DMS53 (cell line): ENCODE measurements around the gene NELL1.

Experiments
- DNase-seq: peaks from one replicate; lab custom pipeline; 2025; lab: John Stamatoyannopoulos, UW

NELL1 gene

DNA sequence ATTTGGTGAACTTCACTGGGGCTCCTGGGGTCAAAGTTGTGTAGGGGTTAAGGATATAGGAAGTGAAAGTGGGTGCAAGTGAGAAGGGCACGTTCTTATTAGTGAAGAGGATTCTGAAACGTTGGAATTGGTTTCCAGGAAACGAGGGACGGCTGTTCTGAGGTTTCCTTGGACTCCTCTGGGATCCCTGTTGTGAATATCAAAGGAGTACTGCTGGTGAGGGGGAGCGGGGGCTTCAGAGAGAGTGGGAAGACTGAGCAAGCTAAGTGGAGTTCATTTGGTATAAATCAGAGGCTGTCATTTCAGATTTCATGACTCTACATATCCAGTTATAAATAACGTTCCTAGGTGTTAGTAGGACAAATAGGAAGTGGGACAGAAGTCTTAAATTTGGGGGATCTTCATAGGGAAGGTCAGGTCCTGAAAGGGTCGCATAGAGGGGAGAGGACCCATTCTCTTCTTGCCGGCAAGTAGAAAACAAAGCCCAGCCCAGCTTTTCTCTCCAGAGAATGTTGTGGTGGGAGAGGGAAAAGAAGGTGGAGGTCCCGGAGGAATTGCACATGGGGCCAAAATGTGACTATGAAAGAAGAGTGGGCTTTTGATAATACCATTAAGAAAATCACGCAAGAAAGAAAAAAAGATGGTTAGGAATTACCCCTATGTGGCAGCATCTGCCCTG, 1.1 kb upstream of the NELL1 start:
- no peak for DNase-seq

DNA sequence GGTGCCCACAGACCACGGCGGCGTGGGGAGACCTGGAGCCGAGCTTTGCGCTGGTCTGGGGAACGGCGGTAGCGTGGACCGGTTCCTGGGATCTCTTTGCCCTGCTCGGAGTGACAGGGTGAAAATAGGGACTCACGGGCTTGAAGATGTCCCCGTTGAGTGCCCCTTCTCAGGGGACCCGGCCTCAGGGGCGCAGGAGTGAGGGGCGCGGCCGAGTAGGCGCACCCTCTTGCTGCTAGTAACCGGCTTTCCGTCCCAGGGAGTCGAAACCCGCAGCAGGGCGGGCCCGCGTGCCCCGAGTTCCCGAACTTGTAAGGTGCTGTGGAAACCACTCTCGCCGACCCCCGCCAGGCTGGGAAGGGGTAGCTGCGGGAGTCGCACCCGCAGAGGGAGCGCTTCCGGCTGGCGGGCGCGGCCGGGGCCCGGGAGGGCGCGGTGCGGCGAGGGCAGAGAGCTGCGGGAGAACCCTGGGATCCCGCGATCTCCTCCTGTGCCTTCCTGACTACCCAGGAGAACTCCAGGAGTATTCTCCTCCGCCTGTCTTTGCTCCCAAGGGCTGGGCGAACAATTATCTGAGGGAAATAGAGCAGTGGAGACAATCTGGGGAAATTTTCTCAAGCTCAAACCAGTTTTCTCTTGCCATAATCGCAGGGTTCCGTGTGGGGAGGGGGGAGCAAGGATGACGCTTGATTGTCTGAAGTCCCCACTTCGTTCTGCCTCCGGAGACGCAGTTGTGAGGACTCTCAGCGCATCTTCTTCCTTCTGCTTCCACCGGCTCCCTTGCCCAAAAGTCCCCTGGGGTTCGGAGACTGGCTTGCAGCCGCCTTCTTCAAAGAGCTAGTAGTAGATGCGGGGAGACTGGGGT, 666 bp downstream of the NELL1 start:
- peak; percentile 46 for DNase-seq

DNA sequence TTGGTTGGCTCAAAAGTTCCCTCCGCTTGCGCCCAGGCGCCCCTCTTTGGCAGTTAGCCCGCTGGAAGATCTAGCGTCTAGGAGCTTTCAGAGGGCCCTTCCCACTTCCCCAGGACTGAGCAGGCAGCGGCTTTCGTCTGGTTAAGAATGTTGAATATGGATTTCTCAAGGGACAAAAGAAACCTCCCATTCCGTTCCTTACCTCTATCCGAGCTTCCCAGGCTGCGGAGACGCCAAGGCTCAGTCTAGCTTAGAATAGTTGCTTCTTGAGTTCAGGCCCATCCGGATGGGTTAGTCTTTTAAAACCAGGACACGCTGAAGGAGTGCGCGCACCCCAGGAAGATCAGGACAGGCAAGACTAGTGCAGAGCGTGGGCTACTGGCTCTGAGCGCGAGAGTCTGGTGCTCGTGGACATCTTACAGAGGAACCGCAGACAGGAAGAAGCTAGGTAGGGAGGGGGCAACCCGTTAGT, 1.6 kb downstream of the NELL1 start:
- DNase-seq: no peak

DNA sequence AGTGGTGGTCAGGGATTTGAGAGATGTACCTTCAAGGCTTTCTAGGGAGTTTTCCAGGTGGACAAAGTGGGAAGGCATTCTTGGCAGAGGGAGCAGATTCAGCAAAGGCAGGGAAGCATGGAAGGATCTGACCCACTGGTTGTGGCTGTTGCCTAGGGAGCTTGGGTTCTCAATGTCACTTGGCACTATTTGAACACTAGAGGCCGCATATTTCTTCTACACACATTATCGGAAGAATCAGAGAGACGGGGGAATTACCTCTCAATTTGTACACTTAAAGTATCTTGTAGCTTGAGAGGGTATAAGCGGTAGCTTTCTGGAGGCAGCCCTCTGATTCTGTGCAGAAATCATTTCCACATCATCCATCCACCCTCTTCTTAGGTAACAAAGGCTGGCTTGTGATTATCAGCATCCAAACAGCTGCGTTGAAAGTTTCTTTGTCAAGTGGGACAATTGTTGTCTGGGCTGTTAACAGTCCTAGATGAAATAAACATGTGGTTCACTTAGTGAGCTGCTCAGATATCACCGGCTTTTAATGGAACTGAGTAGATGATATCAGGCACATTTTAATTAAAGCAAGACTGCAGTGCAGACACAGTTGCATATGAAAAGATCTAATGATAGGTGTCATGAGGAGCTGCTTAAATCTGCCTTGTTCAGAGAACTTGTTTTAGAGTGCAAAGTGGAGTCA, 2.6 kb downstream of the NELL1 start:
- DNase-seq: peak; percentile 73

DNA sequence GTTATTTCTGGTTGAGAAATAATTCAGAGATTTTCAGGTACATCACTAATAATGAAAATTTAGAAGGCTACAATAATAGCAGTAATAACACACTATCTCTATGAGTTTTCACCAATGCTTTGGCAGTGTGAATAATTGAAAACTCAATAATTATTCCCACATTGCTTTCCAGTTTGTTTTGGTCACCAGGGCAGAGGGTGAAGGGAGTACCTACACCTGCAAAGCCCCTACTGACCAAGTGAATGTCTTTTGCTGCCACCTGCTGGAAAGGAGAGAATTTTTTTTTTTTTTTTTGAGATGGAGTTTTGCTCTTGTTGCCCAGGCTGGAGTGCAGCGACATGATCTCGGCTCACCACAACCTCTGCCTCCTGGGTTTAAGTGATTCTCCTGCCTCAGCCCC, 3.2 kb downstream of the NELL1 start:
- DNase-seq: peak; percentile 75

DNA sequence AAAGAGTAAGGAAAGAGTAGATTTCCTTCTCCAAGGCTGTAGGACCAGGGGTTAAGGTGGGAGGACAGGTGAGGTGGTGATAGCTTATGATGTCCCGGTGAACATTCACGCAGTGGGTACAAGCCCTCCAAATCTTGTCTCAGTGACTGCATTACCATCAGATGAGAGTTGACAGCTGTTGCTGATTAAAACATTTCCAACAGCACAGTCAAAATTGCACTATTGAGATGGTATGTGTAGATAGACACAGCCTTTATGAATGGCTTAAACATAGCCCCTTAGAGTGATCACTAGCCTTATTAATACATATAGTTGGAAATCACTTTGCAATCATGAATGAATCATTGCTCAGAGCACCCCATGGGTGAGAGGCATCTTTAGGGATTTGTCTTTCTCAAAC, 7.3 kb downstream of the NELL1 start:
- DNase-seq: no peak

DNA sequence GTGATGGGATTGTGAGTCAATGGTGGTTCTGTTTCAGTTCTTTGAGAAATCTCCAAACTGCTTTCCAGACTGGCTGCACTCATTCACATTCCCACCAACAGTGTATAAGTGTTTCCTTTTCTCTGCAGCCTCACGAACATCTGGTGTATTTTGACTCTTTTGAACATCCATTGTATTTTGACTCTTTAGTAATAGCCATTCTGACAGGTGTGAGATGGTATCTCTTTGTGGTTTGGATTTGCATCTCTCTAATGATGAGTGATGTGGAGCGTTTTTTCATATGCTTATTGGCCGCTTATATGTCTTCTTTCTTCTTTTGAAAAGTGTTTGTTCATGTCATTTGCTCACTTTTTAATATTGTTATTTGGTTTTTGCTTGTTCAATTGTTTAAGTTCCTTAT, 19.4 kb downstream of the NELL1 start:
- DNase-seq: no peak

DNA sequence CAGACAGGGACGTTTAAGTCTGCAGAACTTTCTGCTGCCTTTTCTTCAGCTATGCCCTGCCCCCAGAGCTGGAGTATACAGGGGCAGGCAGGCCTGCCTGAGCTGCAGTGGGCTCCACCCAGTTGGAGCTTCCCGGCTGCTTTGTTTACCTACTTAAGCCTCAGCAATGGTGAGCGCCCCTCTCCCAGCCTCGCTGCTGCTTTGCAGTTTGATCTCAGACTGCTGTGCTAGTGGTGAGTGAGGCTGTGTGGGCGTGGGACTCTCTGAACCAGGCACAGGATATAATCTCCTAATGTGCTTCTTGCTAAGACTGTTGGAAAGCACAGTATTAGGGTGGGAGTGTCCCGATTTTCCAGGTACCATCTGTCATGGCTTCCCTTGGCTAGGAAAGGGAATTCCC, 38.5 kb downstream of the NELL1 start:
- peak; percentile 62 for DNase-seq

DNA sequence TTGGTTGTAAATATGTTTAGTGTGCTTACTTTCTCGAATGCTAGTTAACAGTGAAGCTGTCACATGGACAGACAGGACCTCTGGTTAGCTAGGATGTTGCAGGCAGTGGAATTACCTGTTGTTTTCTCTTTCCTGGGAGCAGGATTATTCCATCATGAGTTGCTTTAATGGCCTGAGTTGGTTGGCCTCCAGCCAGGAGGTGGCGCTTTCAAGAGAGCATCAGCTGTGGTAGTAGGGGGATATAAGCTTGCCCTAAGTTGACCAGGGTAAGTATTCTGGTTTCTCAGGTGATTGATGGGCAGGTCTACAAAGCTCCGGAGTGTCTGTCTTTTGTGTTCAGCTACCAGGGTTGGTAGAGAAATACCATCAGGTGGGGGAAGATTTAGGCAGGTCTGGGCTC, 43.5 kb downstream of the NELL1 start:
- no peak for DNase-seq

DNA sequence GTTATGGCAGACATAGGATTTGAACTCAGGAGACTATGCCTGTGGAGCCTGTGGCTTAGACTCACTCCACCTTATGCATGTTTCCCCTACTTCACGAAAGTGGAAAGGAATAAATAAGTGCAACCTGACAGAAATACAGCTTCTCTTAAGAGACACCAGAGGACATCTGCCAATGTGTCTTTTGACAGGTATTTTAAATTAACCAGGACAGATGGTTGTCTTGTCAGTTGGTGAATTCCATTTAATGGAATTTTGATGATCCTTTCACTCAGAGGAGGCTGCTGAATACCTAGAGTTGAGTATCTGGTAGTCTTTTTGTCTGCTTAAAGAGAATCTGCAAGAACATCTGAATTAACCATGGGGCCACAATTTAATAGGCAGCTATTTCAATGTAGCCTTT, 46.1 kb downstream of the NELL1 start:
- DNase-seq: no peak

DNA sequence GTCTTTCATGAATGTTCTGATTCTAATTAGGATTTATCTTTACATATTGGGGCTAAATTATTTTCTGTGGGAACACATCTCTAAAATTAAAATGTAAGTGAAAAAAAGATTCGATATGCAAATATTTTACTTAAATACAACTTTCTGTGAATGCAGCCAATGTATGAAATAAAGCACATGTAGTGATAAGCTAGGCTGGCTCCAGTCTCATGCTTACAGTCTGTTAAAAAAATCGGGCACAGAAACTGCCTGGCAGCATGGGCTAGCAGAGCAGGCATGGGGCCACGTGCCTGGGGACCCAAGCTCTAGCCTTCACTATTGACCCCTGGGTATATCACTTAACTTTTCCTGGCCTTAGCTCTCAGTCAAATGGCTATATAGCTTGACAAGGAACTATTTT, 46.5 kb downstream of the NELL1 start:
- DNase-seq: no peak

DNA sequence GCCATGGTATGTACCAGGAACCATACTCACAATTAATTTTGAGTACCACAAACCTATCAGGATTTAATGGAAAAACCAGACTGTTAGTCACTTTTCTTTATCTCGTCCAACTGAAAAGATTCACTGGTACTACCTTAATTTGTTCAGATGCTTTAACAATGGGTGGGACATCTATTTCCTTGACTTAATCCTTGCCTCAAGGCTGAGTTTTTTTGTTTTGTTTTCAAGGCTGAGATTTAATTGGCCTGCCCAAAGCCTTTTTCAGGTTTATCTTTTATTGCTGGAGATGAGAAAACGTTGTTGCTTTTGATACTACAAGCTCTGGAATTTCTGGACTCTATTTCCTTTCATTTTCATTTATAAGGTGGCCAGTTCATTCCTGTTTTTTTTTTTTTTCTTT, 50.4 kb downstream of the NELL1 start:
- DNase-seq: no peak

DNA sequence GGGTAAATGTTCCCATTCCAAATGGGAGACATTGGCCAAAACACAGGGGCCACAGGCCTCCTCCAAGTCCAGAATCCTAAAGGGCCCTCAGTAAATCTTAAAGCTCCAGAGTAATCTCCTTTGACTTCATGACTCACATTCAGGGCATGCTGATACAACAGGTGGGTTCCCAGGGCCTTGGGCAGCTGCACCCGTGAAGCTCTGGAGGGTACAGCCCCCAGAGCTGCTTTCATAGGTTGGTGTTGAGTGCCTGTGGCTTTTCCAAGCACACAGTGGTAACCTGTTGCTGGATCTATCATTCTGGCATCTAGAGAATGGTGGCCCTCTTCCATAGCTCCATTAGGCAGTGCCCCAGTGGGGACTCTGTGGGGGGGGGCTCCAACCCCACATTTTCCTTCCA, 54.0 kb downstream of the NELL1 start:
- no peak for DNase-seq

DNA sequence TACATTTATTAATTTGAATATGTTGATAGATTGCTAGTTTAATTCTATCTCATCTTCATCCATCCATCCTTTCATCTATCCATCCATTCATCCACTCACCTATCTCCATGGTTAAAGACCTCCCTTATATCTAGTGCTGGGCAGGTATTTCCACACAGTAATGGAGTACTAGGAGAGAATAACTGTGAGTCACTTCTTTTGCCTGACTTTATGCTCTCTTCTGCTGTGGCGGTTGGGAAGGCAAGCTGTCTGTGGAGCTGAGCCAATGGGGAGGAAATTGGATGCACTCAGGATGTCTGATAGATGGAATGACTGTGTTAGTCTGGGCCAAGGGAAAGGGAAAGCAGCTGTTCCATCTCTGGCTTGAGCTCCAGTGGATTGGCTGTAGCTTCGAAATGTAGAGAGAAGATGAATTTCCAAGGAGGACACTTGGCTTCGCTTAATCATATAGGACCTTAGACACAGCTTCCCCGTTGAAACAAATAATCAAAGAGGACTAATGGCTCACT, 60.3 kb downstream of the NELL1 start:
- DNase-seq: no peak

DNA sequence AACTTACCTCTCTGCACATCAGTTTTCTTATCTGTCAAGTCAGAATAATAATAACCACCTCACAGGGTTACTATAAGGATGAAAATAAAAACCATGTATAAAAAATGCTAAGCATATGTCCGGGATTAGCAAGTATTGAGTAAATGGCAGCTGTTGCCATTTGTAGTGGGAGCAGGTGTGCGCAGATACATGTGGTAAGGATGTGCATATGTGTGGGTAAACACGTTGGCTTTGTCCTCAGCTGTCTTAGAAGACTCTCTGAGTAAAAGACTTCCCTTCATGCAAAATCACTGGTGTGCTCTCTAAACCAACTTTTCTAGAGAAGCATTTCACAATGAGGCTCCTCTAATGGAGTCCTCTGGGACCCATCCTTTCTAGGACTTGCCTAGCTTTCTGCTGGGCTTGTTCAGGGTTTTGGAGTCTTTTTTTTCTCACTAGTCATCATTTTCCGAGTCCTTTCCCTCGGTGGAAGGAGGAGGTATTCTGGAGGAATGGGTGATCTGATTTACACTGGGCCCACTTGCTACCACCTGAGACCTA, 62.4 kb downstream of the NELL1 start:
- DNase-seq: peak; percentile 4

DNA sequence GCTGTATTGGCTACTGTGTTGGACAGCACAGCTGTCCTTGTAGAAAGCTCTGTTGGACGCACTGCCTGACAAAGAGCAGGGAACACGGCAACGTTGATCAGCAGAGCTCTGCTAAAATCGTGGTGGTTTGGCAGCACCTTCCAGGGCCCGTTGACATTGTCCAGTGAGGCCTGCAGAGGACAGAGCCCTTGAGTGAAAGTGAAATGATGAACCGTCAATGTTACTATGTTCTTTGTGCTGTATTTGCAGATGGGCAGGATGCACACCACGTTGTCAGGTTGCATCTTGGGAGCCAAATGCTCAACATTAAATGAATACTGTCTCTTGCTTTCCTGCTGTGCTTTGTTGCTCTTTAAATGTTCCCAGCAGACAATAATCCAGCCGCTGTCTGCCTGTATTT, 69.7 kb downstream of the NELL1 start:
- no peak for DNase-seq

DNA sequence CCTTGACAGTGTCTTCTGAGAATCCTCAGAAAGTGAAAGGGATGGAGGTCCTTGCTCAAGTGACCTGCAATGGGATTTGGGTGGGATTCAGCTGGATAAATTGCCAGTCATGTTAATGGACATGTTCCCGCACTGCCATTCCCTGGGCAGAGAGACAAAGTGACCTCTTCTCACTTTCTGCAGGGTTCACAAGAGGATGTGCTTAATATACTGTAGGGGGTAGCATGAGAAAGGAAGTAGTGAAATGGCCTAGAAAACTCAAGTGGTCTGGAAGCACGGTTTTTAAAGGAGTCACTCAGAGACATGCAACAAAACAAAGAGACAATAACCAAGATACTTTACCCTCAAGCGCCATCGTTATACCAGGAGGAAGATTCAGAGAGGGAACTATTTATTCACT, 70.2 kb downstream of the NELL1 start:
- DNase-seq: peak; percentile 13

DNA sequence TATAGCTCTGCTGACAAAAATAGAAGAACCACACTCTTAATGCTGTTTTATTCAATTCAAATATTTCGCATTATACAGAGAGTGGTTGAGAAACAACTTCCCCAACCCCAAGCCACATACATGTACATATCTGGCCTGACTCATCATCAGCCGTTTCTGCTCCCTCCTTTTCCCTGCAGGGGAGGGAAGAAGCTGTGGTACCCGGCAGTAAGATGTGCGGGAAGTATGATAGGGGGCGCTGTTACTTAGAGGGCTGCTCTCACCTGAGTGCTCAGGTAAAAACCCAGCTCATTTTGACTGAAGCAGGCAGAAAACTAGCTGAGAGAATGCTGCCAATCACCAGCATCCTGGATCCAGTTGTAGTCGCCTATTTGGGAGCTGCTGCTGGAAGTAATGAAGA, 85.5 kb downstream of the NELL1 start:
- DNase-seq: peak; percentile 88

DNA sequence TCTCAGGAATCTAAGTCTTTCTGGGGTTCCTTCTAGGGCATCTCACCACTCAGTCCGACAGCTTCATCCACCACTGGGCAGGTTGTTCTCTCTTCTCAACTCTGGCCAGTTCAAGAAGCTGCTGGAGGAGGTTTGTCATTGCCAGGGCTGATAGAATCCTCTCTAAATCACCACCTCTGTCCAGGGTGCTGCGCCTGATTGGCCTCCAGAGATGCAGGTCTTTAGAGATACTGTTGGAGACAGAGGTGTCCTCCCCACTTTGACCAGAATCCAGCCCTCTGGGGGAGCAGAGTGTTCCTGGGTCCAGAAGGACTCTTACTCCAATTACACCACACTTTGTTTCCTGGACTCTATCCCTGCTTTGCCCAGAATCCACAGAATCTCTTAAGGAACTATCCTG, 90.2 kb downstream of the NELL1 start:
- DNase-seq: no peak

DNA sequence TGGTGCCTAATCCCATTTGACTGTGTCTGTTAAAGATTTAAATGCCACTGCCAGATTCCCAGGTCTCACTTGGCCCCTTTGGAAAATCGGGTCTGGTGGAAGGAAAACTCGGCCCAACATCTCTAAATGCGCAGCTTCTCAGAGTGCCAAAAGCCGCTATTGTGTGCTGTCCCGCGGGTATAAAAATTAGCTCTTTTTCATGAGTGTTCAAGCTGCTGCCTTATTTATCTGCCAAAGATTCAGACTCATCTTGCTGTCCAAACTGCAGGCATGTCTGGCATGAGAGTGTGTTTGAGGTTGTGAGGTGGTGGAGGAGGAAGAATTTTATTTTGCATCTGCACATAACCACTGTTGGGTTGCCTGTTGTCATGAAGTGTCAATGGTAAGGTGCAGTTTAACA, 91.4 kb downstream of the NELL1 start:
- no peak for DNase-seq

DNA sequence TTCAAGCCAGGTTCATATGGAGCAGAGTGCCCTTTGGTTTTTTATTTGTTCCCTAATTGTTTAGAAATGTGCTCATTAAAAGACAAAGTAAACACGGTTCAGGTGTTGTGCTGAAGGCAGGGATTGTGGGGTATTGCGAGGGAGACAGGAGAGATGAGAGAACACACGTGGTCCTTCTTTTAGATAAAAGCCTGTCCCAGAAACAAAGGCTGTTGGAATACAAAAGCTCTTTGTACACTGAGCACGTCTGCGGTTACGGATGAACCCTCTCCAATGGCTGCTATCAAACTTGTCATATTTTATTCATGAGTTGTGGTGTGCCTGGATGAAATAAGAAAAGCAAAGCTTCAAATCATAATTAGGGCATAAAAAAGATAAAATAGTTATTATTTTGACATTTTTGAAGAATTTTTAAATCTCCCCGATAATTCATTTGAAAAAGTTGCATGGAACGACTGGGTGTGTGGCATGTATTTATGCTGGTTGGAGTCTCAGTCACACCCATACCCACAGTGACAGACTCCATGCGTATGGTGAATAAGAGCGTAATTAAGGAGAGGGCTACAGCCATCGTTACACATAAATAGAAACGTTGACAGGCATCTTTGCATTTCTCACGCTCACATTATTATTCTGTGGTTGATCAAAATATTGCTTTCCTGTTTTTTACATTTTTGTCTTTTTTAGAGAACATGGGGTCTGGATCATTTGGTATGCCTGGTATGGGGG, 92.9 kb downstream of the NELL1 start:
- DNase-seq: peak; percentile 10

DNA sequence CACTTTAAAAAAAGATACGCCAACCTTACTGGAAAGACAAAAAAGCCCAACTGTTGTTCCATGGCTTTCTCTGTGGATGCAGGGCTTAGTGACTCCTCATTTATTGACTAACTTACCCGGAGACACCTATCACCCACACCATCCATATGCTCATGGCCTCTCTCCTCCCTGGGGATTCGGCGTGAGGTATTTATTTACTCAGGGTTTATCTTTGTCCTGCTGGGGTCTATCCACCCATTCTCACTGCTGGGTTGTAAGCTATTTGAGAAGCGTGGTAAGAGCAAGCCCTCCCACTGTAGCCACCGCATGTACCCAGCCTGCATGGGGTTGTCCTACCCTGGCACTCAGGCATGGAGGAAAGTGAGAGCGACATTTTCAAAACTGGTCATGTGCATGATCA, 93.6 kb downstream of the NELL1 start:
- no peak for DNase-seq
